Left ventricle myocardium inferior (tissue), 1 donor: ENCODE results near the gene SEMG2. TPM values are rescaled to one million over a fixed set of nuclear protein-coding genes. Genes with fewer than 3 reads are reported as not detected.

Experiments used
- DNase-seq: peaks from one replicate; pipeline ENCODE4 v3.0.0-alpha.2; 2020
- H3K27ac ChIP-seq: fragments of 200-600 bp; replicated peaks from 2 replicates; pipeline ENCODE4 v1.8.0; 2021
- H3K27me3 ChIP-seq: fragments of 200-600 bp; 2 replicates; pipeline ENCODE4 v1.8.0; 2021; ENCODE audit warnings: low read depth
- H3K36me3 ChIP-seq: fragments of 200-600 bp; 2 replicates; pipeline ENCODE4 v1.8.0; 2021
- H3K4me1 ChIP-seq: fragments of 200-600 bp; 2 replicates; pipeline ENCODE4 v1.8.0; 2021
- H3K4me3 ChIP-seq: fragments of 200-600 bp; 2 replicates; pipeline ENCODE4 v1.8.0; 2021; ENCODE audit warnings: mild to moderate bottlenecking, moderate library complexity
- H3K9me3 ChIP-seq: fragments of 200-600 bp; replicated peaks from 2 replicates; pipeline ENCODE4 v1.8.0; 2021
- intact Hi-C: fragments of 100-400 bp; cut with micrococcal nuclease; formaldehyde crosslinking; loops from one replicate; pipeline ENCODE4 v1.11.0; 2022
- total RNA-seq: library from RNA; stranded (reverse); fragmentation: NEBNext Ultra II Directional; extraction: Animal tissue kit (Norgen Biotek cat#: 25700); gene quantifications from one replicate; pipeline ENCODE4 v1.2.1, GENCODE V29; 2021
- TF ChIP-seq, protein P1 (sequence below): fragments of 200-600 bp; IDR thresholded peaks from 2 replicates; pipeline ENCODE4 v1.8.0; 2021; ENCODE audit warnings: antibody characterized with exemption, mild to moderate bottlenecking, borderline replicate concordance
- donor health status: DM: no; HTN: yes; CAD: no; lungs with severe emphysema.

The SEMG2 gene
- total RNA-seq, 1 donor from 2014 or later: not detected

DNA sequence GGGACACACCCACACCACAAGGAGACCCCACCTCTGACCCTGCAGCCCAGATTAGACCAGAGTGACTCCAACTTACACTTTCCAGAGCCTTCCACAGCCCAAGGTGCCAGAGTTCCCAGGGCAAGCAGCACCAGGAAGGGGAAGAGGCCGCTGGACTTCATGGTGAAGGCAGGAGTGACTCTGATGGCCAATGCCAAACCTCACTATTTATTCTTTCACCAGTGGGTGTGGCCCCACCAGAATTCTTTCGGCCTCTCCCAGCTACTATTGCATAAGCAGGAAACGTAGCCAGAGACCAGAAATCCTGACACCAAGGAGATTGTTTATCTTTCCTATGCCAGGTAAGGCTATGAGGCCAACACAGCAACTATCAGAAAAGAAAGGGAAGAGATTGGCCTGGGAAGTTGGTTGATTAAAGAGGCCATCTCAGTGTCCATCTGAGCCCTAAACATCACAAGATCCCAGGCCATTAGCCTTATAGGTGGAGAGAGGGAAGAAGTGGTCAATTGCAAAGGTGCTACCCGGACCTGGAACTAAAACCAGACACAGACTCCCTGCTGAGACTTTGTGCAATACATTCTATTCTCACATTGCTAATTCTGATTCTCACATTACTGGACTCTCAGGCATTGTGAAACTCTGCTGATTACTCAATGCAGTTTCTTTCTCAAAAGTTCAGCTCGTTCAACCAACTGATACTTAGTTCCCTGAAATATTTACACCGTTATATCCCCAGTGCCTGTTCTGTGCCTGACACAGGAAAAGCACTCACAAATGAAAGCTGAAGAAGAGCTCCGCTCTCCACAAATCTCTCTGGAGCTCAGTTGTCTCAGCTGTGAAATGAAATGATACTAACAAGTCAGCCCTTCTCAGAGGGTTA lies 33.5 kb downstream of the SEMG2 start, which contains the start of gene SLPI:
SLPI (minus strand) TSS at position 182 of the 880 bp plus-strand sequence; CDS start at position 161, 21 bp downstream.
- DNase-seq: no peak

DNA sequence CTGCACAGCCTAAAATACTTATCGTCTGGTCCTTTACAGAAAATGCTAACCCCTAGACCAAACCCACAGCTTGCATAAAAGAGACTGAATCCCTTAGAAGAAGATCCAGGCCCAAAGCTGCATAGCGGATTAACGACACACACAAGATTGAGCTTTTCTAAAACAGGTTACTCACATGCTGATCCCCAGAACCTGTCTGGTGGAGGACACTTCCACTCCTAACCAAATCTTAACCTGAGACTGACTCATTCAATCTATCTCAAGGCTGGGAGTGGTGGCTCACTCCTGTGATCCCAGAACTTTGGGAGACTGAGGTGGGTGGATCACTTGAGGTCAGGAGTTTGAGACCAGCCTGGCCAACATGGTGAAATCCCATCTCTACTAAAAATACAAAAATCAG lies 36.0 kb downstream of the SEMG2 start:
- Histone ChIP-seq H3K36me3 (no peaks in the 10 kb centered on the region), H3K4me3 (no peak overlapping the region), H3K27me3 (peaks cover 55% of the 10 kb centered on the region), H3K4me1 (no peaks in the 10 kb centered on the region), H3K27ac (no peak overlapping the region), H3K9me3 (no peaks in the 10 kb centered on the region)
- TF ChIP-seq, protein P1, sequence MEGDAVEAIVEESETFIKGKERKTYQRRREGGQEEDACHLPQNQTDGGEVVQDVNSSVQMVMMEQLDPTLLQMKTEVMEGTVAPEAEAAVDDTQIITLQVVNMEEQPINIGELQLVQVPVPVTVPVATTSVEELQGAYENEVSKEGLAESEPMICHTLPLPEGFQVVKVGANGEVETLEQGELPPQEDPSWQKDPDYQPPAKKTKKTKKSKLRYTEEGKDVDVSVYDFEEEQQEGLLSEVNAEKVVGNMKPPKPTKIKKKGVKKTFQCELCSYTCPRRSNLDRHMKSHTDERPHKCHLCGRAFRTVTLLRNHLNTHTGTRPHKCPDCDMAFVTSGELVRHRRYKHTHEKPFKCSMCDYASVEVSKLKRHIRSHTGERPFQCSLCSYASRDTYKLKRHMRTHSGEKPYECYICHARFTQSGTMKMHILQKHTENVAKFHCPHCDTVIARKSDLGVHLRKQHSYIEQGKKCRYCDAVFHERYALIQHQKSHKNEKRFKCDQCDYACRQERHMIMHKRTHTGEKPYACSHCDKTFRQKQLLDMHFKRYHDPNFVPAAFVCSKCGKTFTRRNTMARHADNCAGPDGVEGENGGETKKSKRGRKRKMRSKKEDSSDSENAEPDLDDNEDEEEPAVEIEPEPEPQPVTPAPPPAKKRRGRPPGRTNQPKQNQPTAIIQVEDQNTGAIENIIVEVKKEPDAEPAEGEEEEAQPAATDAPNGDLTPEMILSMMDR: no peak
- no peak for DNase-seq
- intact Hi-C loops: no loop called here

More for the DNA sequence above, 33.5 kb downstream of the SEMG2 start, which contains the start of gene SLPI:
- intact Hi-C loops: no loop called here
- H3K4me1 ChIP-seq: no peaks in the 10 kb centered on the region
- H3K9me3 ChIP-seq: no peaks in the 10 kb centered on the region
- no peak within 1 kb of the TSS for H3K4me3 ChIP-seq
- no peak within 1 kb of the TSS for H3K27ac ChIP-seq
- peaks cover 56% of the 10 kb centered on the region for H3K27me3 ChIP-seq
- TF ChIP-seq, protein P1: no peak
- no peaks in the 10 kb centered on the region for H3K36me3 ChIP-seq

DNA sequence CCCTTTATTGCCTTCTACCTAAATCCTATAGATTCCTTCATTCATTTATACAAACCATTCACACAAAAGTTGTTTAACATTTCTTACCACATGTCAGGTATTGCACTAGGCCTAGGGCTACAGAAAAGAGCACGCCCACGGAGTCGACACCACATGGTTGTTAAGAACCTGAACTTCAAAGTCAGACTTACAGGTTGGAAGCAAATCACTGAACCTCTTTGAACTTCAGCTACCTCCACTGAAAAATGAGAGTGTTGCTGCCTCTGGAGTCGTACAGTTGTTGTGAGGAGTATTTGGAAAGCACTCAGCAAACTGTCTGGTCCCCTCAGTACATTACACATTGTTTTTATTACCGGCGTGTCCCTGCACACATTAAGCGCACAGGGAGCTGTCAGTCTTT lies 36.5 kb downstream of the SEMG2 start:
- no peak overlapping the region for H3K27ac ChIP-seq
- intact Hi-C loops: no loop called here
- no peaks in the 10 kb centered on the region for H3K9me3 ChIP-seq
- TF ChIP-seq, protein P1: no peak
- DNase-seq: no peak
- no peaks in the 10 kb centered on the region for H3K4me1 ChIP-seq
- H3K36me3 ChIP-seq: no peaks in the 10 kb centered on the region
- peaks cover 54% of the 10 kb centered on the region for H3K27me3 ChIP-seq
- H3K4me3 ChIP-seq: no peak overlapping the region

DNA sequence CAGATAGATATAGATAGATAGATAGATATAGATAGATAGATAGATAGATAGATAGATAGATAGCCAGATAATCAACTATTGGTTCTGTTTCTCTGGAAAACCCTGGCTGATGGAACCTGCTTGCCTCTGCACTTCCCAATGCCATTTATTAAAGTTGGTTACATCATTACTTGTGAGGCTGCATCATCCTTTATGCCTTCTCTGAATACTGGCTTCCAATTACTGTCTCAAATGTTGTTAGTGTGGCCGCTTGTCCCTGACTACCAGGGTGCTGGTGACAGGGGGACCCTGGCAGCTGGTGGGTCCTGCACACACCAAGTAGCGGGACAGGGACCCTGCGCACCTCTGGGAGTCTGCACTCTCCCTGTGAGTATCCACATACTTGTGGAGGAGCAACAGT lies 37.1 kb downstream of the SEMG2 start:
- Histone ChIP-seq H3K27ac (no peak overlapping the region), H3K27me3 (peaks cover 54% of the 10 kb centered on the region), H3K9me3 (no peaks in the 10 kb centered on the region), H3K36me3 (no peaks in the 10 kb centered on the region), H3K4me1 (no peaks in the 10 kb centered on the region), H3K4me3 (no peak overlapping the region)
- DNase-seq: no peak
- intact Hi-C loops: no loop called here
- TF ChIP-seq, protein P1: no peak

DNA sequence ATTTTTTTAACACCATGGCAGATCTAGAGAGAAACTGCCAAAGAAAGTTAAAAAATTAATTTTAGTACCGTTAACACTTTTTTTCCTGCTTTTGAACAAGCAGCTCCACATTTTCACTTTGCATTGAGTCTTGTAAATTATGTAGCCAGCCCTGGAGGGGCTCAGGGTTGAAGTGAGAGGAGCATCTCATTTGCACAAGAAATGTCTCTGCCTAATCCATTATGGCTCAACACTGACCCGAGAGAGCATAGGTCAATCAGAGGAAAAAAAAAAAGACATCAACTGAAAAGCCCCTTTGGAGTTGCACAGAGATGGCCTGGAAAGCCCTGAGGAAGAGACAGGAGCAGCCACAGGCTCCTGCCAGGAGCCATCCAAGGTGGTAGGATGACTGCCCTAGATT lies 37.5 kb downstream of the SEMG2 start:
- H3K27me3 ChIP-seq: peaks cover 54% of the 10 kb centered on the region
- intact Hi-C loops: no loop called here
- H3K4me1 ChIP-seq: no peaks in the 10 kb centered on the region
- H3K27ac ChIP-seq: no peak overlapping the region
- H3K9me3 ChIP-seq: no peaks in the 10 kb centered on the region
- no peak for DNase-seq
- no peaks in the 10 kb centered on the region for H3K36me3 ChIP-seq
- no peak overlapping the region for H3K4me3 ChIP-seq
- TF ChIP-seq, protein P1: no peak
